NCI-H1694 (cell line): ENCODE measurements around the gene PAGE4.

ENCODE experiments used
- DNase-seq: peaks from one replicate; lab custom pipeline; 2025; lab: John Stamatoyannopoulos, UW

PAGE4 gene

GRCh38 chrX:49829016-49829415 is at the start of gene PAGE4:
TSS of gene PAGE4 (plus strand) at chrX:49829303. CDS start at chrX:49830429, 1,126 bp downstream.
- no peak for DNase-seq

- no peak for DNase-seq
These were observed 44.3 kb upstream of the PAGE4 start for GRCh38 chrX:49784747-49785280.

GRCh38 chrX:49792376-49792775 is 36.7 kb upstream of the PAGE4 start:
- no peak for DNase-seq

- DNase-seq: no peak
These were observed 35.4 kb upstream of the PAGE4 start for GRCh38 chrX:49793686-49794085.

GRCh38 chrX:49799828-49800227 is 29.3 kb upstream of the PAGE4 start:
- no peak for DNase-seq

GRCh38 chrX:49809891-49810632 is 19.0 kb upstream of the PAGE4 start:
- no peak for DNase-seq

- no peak for DNase-seq
These were observed 16.9 kb upstream of the PAGE4 start for GRCh38 chrX:49812177-49812576.

- DNase-seq: no peak
These were observed 12.7 kb upstream of the PAGE4 start for GRCh38 chrX:49816435-49816834.

GRCh38 chrX:49838374-49838773 is 9.3 kb downstream of the PAGE4 start:
- peak; percentile 5 for DNase-seq

GRCh38 chrX:49840679-49841078 is 11.6 kb downstream of the PAGE4 start:
- DNase-seq: peak; percentile 9

- DNase-seq: no peak
These were observed 13.5 kb downstream of the PAGE4 start for GRCh38 chrX:49842621-49843020.

- DNase-seq: no peak
These were observed 15.5 kb downstream of the PAGE4 start for GRCh38 chrX:49844611-49845010.

- DNase-seq: no peak
These were observed 16.7 kb downstream of the PAGE4 start for GRCh38 chrX:49845701-49846403.

GRCh38 chrX:49846522-49846921 is 17.4 kb downstream of the PAGE4 start:
- no peak for DNase-seq

- DNase-seq: no peak
These were observed 19.2 kb downstream of the PAGE4 start for GRCh38 chrX:49848275-49848674.

- DNase-seq: no peak
These were observed 20.9 kb downstream of the PAGE4 start for GRCh38 chrX:49850028-49850427.

- DNase-seq: no peak
These were observed 24.6 kb downstream of the PAGE4 start for GRCh38 chrX:49853661-49854060.

- DNase-seq: no peak
These were observed 27.7 kb downstream of the PAGE4 start for GRCh38 chrX:49856819-49857218.

GRCh38 chrX:49858341-49858740 is 29.2 kb downstream of the PAGE4 start:
- DNase-seq: no peak

GRCh38 chrX:49859491-49859890 is 30.4 kb downstream of the PAGE4 start:
- no peak for DNase-seq

- no peak for DNase-seq
These were observed 31.9 kb downstream of the PAGE4 start for GRCh38 chrX:49860867-49861535.

- no peak for DNase-seq
These were observed 33.0 kb downstream of the PAGE4 start for GRCh38 chrX:49862093-49862492.

GRCh38 chrX:49868739-49869138 is 39.6 kb downstream of the PAGE4 start:
- DNase-seq: no peak
